H9 (cell line): ENCODE measurements around the gene PRF1. TPM values are rescaled to one million over a fixed set of nuclear protein-coding genes. Genes with fewer than 3 reads are reported as not detected.
A peak's percentile ranks its signal among the peaks of the same experiment; 100 is the strongest.

Experiments used
- DNase-seq: peaks from one replicate; pipeline ENCODE4 v3.0.0-alpha.2; 2017
- H2AFZ ChIP-seq: one replicate; pipeline ENCODE4 v1.6.1; 2013; ENCODE audit warnings: mild to moderate bottlenecking, low read length, control low read depth, moderate library complexity
- H2AK5ac ChIP-seq: 2 replicates; pipeline ENCODE4 v1.6.1; 2013; ENCODE audit warnings: low read length, control low read depth, mixed read lengths; ENCODE audit not compliant: insufficient read length
- H2BK120ac ChIP-seq: one replicate; pipeline ENCODE4 v1.6.1; 2013; ENCODE audit warnings: low read depth, mild to moderate bottlenecking, low read length, control low read depth, inconsistent platforms; ENCODE audit not compliant: poor library complexity, severe bottlenecking
- H2BK12ac ChIP-seq: 2 replicates; pipeline ENCODE4 v1.6.1; 2013; ENCODE audit warnings: low read length, control low read depth, mixed read lengths, low read depth; ENCODE audit not compliant: insufficient read length
- H2BK15ac ChIP-seq: 2 replicates; pipeline ENCODE4 v1.6.1; 2013; ENCODE audit warnings: low read depth, low read length, control low read depth
- H2BK20ac ChIP-seq: one replicate; pipeline ENCODE4 v1.6.1; 2013; ENCODE audit warnings: low read depth, mild to moderate bottlenecking, low read length, control low read depth, inconsistent platforms; ENCODE audit not compliant: poor library complexity, severe bottlenecking
- H2BK5ac ChIP-seq: 2 replicates; pipeline ENCODE4 v1.6.1; 2013; ENCODE audit warnings: low read length, control low read depth, mixed read lengths; ENCODE audit not compliant: insufficient read length
- H3K14ac ChIP-seq: 2 replicates; pipeline ENCODE4 v1.6.1; 2013; ENCODE audit warnings: low read length, control low read depth; ENCODE audit not compliant: insufficient read depth
- H3K18ac ChIP-seq: 2 replicates; pipeline ENCODE4 v1.6.1; 2013; ENCODE audit warnings: low read depth, mild to moderate bottlenecking, mixed read lengths, low read length, control low read depth; ENCODE audit not compliant: insufficient read length
- H3K23ac ChIP-seq: 2 replicates; pipeline ENCODE4 v1.6.1; 2013; ENCODE audit warnings: low read length, control low read depth, mixed read lengths, low read depth; ENCODE audit not compliant: insufficient read length
- H3K23me2 ChIP-seq: 2 replicates; pipeline ENCODE4 v1.6.1; 2013; ENCODE audit warnings: low read depth, mild to moderate bottlenecking, mixed read lengths, low read length, control low read depth; ENCODE audit not compliant: insufficient read length, poor library complexity, severe bottlenecking
- H3K27ac ChIP-seq: 2 replicates; pipeline ENCODE4 v1.5.1; 2013; ENCODE audit warnings: low read length, control low read depth, mixed read lengths, low read depth; ENCODE audit not compliant: insufficient read length
- H3K27me3 ChIP-seq: 2 replicates; pipeline ENCODE4 v1.6.1; 2013; ENCODE audit warnings: low read length, control low read depth, inconsistent platforms; ENCODE audit not compliant: insufficient read depth
- H3K4ac ChIP-seq: 2 replicates; pipeline ENCODE4 v1.6.1; 2013; ENCODE audit warnings: low read depth, mild to moderate bottlenecking, control low read depth, inconsistent platforms, low read length, moderate library complexity
- H3K4me1 ChIP-seq: 2 replicates; pipeline ENCODE4 v1.6.1; 2013; ENCODE audit warnings: low read length, control low read depth, inconsistent platforms; ENCODE audit not compliant: insufficient read depth
- H3K4me2 ChIP-seq: 2 replicates; pipeline ENCODE4 v1.6.1; 2013; ENCODE audit warnings: low read length, control low read depth, mixed read lengths; ENCODE audit not compliant: insufficient read length, insufficient read depth
- H3K56ac ChIP-seq: 2 replicates; pipeline ENCODE4 v1.6.1; 2013; ENCODE audit warnings: low read depth, mild to moderate bottlenecking, mixed read lengths, low read length, control low read depth; ENCODE audit not compliant: insufficient read length
- H3K79me1 ChIP-seq: 2 replicates; pipeline ENCODE4 v1.6.1; 2013; ENCODE audit warnings: low read depth, mild to moderate bottlenecking, moderate library complexity, low read length, control low read depth, inconsistent platforms; ENCODE audit not compliant: insufficient read depth, poor library complexity, severe bottlenecking
- H3K79me2 ChIP-seq: 2 replicates; pipeline ENCODE4 v1.6.1; 2013; ENCODE audit warnings: low read length, control low read depth, inconsistent platforms; ENCODE audit not compliant: insufficient read depth
- H3K9ac ChIP-seq: 2 replicates; pipeline ENCODE4 v1.6.1; 2013; ENCODE audit warnings: low read length, control low read depth, mixed read lengths; ENCODE audit not compliant: insufficient read length; ENCODE audit errors: extremely low read depth
- H3K9me3 ChIP-seq: one replicate; pipeline ENCODE4 v1.6.1; 2013; ENCODE audit warnings: low read depth, low read length, inconsistent platforms; ENCODE audit not compliant: control insufficient read depth
- H3T11ph ChIP-seq: one replicate; pipeline ENCODE4 v1.6.1; 2013; ENCODE audit warnings: mild to moderate bottlenecking, low read length, control low read depth, inconsistent platforms
- H4K20me1 ChIP-seq: one replicate; pipeline ENCODE4 v1.6.1; 2013; ENCODE audit not compliant: control insufficient read depth, insufficient read length, insufficient read depth
- H4K5ac ChIP-seq: 2 replicates; pipeline ENCODE4 v1.6.1; 2013; ENCODE audit warnings: low read depth, mild to moderate bottlenecking, mixed read lengths, low read length, control low read depth; ENCODE audit not compliant: insufficient read length
- H4K8ac ChIP-seq: replicated peaks from 2 replicates; pipeline ENCODE4 v1.6.1; 2013; ENCODE audit warnings: low read length, control low read depth, mixed read lengths, low read depth; ENCODE audit not compliant: insufficient read length
- H4K91ac ChIP-seq: 2 replicates; pipeline ENCODE4 v1.6.1; 2013; ENCODE audit warnings: low read depth, mild to moderate bottlenecking, moderate library complexity, mixed read lengths, low read length, control low read depth; ENCODE audit not compliant: insufficient read length
- H3K27ac Mint-ChIP-seq, 3 experiments: 2 replicates in 2 of 3; 3 replicates in 1 of 3; pipeline ENCODE4 v1.8.0; 2020 to 2021; ENCODE audit warnings: mixed read lengths in 3 of 3, mild to moderate bottlenecking in 1 of 3, moderate library complexity in 1 of 3
- H3K27me3 Mint-ChIP-seq: 2 replicates; pipeline ENCODE4 v1.8.0; 2021; ENCODE audit warnings: low read depth, mild to moderate bottlenecking, moderate library complexity, mixed read lengths
- H3K36me3 Mint-ChIP-seq, 3 experiments: 2 replicates in 2 of 3; 3 replicates in 1 of 3; pipeline ENCODE4 v1.8.0; 2020 to 2021; ENCODE audit warnings: low read depth in 3 of 3, mixed read lengths in 3 of 3; ENCODE audit not compliant: insufficient read depth in 1 of 3
- H3K4me1 Mint-ChIP-seq, 2 experiments: 2 replicates each; pipeline ENCODE4 v1.8.0; 2020; ENCODE audit warnings: mixed read lengths in 2 of 2
- H3K4me3 Mint-ChIP-seq, 2 experiments: 2 replicates in 1 of 2; 3 replicates in 1 of 2; pipeline ENCODE4 v1.8.0; 2020 to 2021; ENCODE audit warnings: mild to moderate bottlenecking in 2 of 2, mixed read lengths in 2 of 2, moderate library complexity in 1 of 2
- H3K9me3 Mint-ChIP-seq, 2 experiments: 2 replicates in 1 of 2; 3 replicates in 1 of 2; pipeline ENCODE4 v1.8.0; 2020; ENCODE audit warnings: mild to moderate bottlenecking in 2 of 2, mixed read lengths in 2 of 2, moderate library complexity in 1 of 2
- CTCF ChIP-seq: fragments of 200-600 bp; sonication (generic); conservative IDR thresholded peaks from 3 replicates; pipeline ENCODE4 v1.8.0; 2021; ENCODE audit warnings: antibody characterized with exemption, mild to moderate bottlenecking
- WGBS: extraction: QIAGEN DNeasy Blood & Tissue Kit; methylation state at CpG from one replicate; pipeline ENCODE4 v1.1.7; 2013; ENCODE audit warnings: missing lambda C conversion rate, low lambda C conversion rate, mixed read lengths; ENCODE audit not compliant: insufficient read length; ENCODE audit errors: extremely low coverage; 5-methylcytosine and 5-hydroxymethylcytosine counted together
- total RNA-seq: library from RNA; stranded (reverse); gene quantifications from 2 replicates; pipeline ENCODE4 v1.2.1, GENCODE V29; 2021

Gene PRF1
- total RNA-seq, 1 experiment from 2014 or later: not detected

- no peaks in the 10 kb centered on the region for H3K4me1 ChIP-seq
- no peaks in the 10 kb centered on the region for H3K79me2 ChIP-seq
- Mint-ChIP-seq H3K4me3 (no peak overlapping the region), H3K36me3 (peaks cover 8 to 24% (median 11%) of the 10 kb centered on the region in 3 experiments; a peak in 4 of 7 replicates), H3K27ac (peak overlapping the region in 1 of 3 experiments; percentile 56; a peak in 1 of 7 replicates), H3K27me3 (no peaks in the 10 kb centered on the region), H3K9me3 (no peaks in the 10 kb centered on the region), H3K4me1 (0 out of 4 replicates have a peak, but pooled peaks cover 0 to 2% of the 10 kb centered on the region in 2 experiments)
- no CpG with 5 or more reads among the region's 3 CpGs for WGBS
- no peak overlapping the region for H2BK12ac ChIP-seq
- H3K14ac ChIP-seq: no peak overlapping the region
- H3K18ac ChIP-seq: no peak overlapping the region
- H4K20me1 ChIP-seq: no peaks in the 10 kb centered on the region
- no peak overlapping the region for H2AK5ac ChIP-seq
- no peak overlapping the region for H3K9ac ChIP-seq
- no peak overlapping the region for H4K5ac ChIP-seq
- H2BK120ac ChIP-seq: no peak overlapping the region
- H3K23ac ChIP-seq: no peak overlapping the region
- no peaks in the 10 kb centered on the region for H3K79me1 ChIP-seq
- H3K56ac ChIP-seq: no peak overlapping the region
- no peak overlapping the region for H2BK15ac ChIP-seq
- H3T11ph ChIP-seq: no peak overlapping the region
- no peak overlapping the region for H2AFZ ChIP-seq
- DNase-seq: peak; percentile 77
- no peaks in the 10 kb centered on the region for H3K23me2 ChIP-seq
- no peak overlapping the region for H4K8ac ChIP-seq
- no peak overlapping the region for H4K91ac ChIP-seq
- no peak overlapping the region for H3K27ac ChIP-seq
- no peak overlapping the region for H2BK5ac ChIP-seq
- H2BK20ac ChIP-seq: no peak overlapping the region
- no peaks in the 10 kb centered on the region for H3K9me3 ChIP-seq
- H3K4ac ChIP-seq: no peak overlapping the region
- H3K27me3 ChIP-seq: no peaks in the 10 kb centered on the region
- TF ChIP-seq CTCF: peak; percentile 93
- H3K4me2 ChIP-seq: no peak overlapping the region
Observed at GRCh38 chr10:70549962-70550458, 52.5 kb downstream of the PRF1 start.
